ENCODE data around the gene TUBGCP3.
"Not testable (repeated sequence)": the region's sequence is repeated elsewhere in the genome, so short reads cannot be mapped to it uniquely, and the experiment has no call there.

TUBGCP3 gene

GRCh38 chr13:112574834-112575613 lies 12.9 kb downstream of the TUBGCP3 start:
- no peak for DNase-seq

GRCh38 chr13:112574416-112574815 lies 13.5 kb downstream of the TUBGCP3 start:
- DNase-seq, result no peak

GRCh38 chr13:112573710-112574109 lies 14.2 kb downstream of the TUBGCP3 start:
- no peak for DNase-seq

GRCh38 chr13:112572366-112572765 lies 15.6 kb downstream of the TUBGCP3 start:
- no peak for DNase-seq

- DNase-seq, result no peak
Observed at GRCh38 chr13:112569821-112570220, 18.1 kb downstream of the TUBGCP3 start.

- DNase-seq, result no peak
Observed at GRCh38 chr13:112567161-112567862, 20.6 kb downstream of the TUBGCP3 start.

GRCh38 chr13:112562786-112563383 lies 25.1 kb downstream of the TUBGCP3 start:
- DNase-seq, result no peak

GRCh38 chr13:112562254-112562653 lies 25.7 kb downstream of the TUBGCP3 start:
- DNase-seq, result no peak

- no peak for DNase-seq
Observed at GRCh38 chr13:112561478-112561877, 26.5 kb downstream of the TUBGCP3 start.

- DNase-seq, result no peak
Observed at GRCh38 chr13:112558696-112559418, 29.1 kb downstream of the TUBGCP3 start.

GRCh38 chr13:112556600-112556999 lies 31.4 kb downstream of the TUBGCP3 start:
- no peak for DNase-seq

GRCh38 chr13:112554214-112554850 lies 33.6 kb downstream of the TUBGCP3 start:
- no peak for DNase-seq

- not testable (repeated sequence) for DNase-seq
Observed at GRCh38 chr13:112548975-112549374, 39.0 kb downstream of the TUBGCP3 start.

GRCh38 chr13:112545856-112546255 lies 42.1 kb downstream of the TUBGCP3 start:
- DNase-seq, result no peak

- DNase-seq, result no peak
Observed at GRCh38 chr13:112532837-112533745, 54.9 kb downstream of the TUBGCP3 start.

GRCh38 chr13:112531263-112531794 lies 56.6 kb downstream of the TUBGCP3 start:
- no peak for DNase-seq

- DNase-seq, result no peak
Observed at GRCh38 chr13:112530861-112531260, 57.1 kb downstream of the TUBGCP3 start.

- DNase-seq, result no peak
Observed at GRCh38 chr13:112529216-112529615, 58.7 kb downstream of the TUBGCP3 start.

GRCh38 chr13:112526146-112526853 lies 61.7 kb downstream of the TUBGCP3 start:
- no peak for DNase-seq

- no peak for DNase-seq
Observed at GRCh38 chr13:112525356-112525945, 62.5 kb downstream of the TUBGCP3 start.

All from activated naive CD4-positive, alpha-beta T cell treated with anti-CD3 and anti-CD28 coated beads, Interleukin-2, amount 50 U/mL, for 16 hours (primary cell).